ENCODE measurements around the gene PHTF2. TPM values are rescaled to one million over a fixed set of nuclear protein-coding genes. Genes with fewer than 3 reads are reported as not detected.
"Not testable (repeated sequence)": the region's sequence is repeated elsewhere in the genome, so short reads cannot be mapped to it uniquely, and the experiment has no call there.

PHTF2 gene
- total RNA-seq, 2 donors from 2014 or later: 17.3 to 17.7 TPM

DNA sequence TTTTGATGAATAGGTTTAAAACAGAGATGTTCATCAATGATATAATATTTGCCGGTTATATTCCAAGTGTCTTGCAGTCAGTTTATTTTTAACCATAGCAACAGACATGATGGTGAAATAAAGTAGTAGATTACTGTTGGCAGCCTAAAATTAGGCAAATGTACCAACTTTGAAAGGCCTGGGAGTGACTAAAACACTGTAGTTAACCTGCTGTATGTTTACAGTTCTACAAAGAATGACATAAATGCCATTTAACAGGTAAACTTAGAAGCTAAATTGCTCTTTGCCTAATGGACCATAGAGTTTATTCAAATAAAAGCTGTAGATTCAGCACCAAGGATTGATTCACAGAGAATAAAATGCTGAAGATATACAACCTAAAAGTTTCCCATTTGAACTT lies 64.1 kb downstream of the PHTF2 start:
- ATAC-seq: peak; percentile 53 to 69
- DNase-seq: no peak
- intact Hi-C loops (cut with DNase I): no loop called here

DNA sequence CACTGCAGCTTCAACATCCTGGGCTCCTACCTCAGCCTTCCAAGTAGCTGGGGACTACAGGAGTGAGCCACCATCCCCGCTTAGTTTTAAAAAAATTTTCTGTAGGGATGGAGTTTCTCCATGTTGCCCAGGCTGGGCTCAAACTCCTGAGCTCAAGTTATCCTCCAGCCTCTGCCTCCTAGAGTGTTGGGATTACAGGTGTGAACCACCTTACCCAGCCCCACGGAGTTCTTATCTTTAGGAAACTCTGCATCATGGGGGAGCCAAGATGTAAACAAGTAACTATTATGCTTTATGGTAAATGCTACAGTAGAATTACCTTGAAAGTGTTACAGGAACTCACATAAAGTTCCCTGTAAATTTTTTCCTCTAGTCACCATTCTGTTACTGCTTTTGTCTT lies 65.3 kb downstream of the PHTF2 start:
- intact Hi-C loops (cut with DNase I): no loop called here
- DNase-seq: no peak
- ATAC-seq: no peak

DNA sequence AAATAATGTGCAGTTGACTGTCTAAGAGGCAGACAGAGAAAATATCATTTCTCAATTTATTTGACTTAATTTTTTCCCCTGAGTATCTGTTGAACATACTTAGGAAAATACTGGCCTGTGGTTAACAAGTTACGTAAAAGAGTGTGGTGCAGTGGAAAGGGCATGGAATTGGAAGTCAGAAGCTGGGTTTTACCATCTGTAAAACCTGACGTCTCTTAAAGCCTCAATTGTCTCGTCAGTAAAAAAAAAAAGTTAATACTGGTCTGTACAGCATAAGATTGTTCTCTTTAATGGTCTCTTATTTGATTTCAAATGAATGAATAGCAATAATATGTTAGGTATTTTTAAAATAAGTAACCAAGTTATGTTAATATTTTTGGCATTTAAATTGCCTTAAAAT lies 67.8 kb downstream of the PHTF2 start:
- intact Hi-C loops (cut with DNase I): no loop called here

DNA sequence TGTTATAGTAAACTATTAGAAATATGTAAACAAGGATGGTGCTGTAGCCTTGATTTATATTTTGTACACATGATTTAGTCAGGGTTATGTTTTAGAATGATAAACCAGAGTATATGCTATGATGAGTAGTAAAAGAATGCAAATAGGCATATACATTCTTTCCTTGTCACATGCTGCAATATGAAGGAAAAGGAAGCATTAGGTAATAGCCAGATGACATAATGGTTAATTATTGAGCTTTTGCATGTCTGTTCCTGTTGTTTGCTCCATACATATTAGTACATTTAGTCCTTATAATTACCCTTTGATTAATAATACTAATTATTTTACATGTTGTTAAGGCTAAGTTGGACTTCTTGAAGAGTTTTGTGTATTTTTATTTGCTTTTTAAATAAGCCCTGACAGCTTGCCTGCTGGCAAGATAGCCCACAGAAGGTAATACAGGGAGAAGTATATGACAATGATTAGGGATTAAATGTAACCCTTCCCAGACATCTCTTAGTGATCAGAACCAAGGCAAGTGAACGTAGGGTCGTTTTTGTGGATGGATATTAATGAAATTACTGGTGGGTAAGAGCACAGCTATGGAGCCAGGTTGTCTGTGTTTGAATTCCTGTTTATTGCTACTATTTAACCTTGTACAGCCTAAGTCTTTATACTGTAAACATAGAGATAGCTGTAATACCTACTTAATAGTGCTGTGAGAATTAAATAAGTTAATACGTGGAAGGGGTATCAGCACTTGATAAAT lies 68.4 kb downstream of the PHTF2 start:
- no peak for DNase-seq
- intact Hi-C loops (cut with DNase I): no loop called here
- ATAC-seq: no peak

More for the DNA sequence above, 67.8 kb downstream of the PHTF2 start:
- ATAC-seq: peak in 1 of 2 donors; percentile 38
- no peak for DNase-seq

DNA sequence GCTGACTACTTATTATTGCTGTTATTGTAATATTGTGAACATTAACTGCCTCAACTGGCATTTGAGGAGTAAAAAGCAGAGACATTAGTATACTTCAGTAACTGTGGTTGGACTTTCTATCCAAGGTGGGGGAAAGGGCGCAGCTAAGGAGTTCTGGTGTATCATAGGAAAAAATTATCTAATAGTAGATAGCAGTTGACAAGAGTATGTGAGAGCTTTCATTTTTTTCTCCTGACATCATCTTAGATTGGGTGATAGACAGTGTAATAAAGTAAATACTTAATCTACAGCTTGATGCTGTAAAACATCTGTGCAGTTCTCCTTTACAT lies 68.9 kb downstream of the PHTF2 start:
- peak in 1 of 2 donors; percentile 48 for ATAC-seq
- DNase-seq: no peak
- intact Hi-C loops (cut with DNase I): no loop called here

DNA sequence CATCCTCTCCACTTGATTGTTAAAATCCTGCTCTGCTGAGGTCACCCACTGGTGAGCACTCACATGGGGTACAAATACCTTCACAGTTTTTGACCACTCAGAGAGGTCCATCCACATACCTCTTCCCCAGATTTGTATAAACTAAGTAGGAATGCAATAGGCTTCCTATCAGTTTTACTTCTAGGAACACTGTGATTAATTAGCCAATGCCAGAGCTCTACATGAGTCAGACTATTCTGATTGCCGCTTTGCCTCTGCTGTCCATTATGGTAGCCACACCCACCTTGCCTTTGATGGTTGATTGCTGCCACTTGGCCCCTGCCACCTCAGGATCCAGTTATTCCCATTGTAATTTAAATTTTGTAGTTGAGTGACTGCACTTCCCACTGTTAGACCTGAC lies 73.7 kb downstream of the PHTF2 start:
- DNase-seq; intact Hi-C loops (cut with DNase I); ATAC-seq: not testable (repeated sequence)

DNA sequence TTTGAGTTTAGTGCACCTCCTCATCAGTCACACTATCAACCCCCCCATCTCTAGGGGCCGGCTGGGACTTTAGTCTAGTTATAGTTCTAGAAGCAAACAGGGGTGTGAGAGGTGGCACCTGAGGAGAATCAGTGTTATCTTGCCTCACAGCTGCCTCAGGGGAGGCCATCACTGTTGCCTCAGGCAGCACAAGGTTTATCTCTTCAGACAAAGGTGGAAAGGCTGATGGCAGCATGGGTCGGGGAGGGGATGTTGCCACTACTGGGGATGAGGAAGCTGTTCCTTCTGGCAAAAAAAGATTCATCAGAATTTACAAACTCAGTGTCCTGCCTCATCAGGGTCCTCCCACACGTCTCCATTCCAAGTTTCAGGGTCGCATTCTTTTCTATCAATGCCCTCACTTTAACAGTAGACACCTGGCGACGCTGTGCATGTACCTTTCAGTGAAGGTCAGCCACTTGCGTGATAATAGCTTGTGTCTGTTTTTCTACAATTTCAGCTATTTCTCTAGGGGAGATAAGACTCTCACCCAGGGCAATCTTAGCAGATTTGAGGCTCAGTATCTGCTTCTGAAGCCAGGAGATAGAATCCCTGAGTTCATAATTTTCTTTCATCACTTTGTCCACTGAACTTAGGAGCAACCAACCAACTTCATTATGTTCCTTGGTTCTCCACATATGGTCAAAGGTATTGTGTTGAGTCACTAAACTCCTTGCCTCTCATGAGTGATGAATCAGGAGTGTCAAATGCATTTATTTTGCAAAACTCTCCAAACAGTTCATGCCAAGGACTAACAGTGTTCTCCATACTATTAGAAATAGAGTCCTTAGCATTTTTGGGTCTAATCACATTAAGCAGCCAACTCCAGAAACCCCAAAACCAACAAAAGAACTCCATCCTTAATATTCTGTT lies 75.1 kb downstream of the PHTF2 start:
- ATAC-seq; DNase-seq; intact Hi-C loops (cut with DNase I): not testable (repeated sequence)

DNA sequence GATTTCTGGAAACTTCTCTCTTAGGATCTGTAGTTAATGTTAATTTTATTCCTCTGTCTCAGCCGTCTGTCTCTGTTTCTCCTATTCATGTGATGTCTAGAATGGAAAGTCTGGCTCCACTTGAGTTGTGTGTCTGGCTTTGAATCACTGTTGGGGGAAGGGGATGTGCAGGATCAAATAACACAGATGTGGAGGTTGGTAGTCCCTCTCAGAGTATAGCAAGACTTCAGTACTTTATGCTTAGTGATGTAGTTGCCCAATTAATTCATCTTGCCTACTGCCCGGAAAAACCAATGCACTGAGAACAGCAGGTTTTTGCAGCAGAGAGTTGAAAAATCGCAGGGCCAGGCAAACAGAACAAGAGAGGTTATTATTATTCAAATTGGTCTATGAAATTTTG lies 79.2 kb downstream of the PHTF2 start:
- intact Hi-C loops (cut with DNase I): no loop called here
- ATAC-seq (no peak), DNase-seq (no peak)

DNA sequence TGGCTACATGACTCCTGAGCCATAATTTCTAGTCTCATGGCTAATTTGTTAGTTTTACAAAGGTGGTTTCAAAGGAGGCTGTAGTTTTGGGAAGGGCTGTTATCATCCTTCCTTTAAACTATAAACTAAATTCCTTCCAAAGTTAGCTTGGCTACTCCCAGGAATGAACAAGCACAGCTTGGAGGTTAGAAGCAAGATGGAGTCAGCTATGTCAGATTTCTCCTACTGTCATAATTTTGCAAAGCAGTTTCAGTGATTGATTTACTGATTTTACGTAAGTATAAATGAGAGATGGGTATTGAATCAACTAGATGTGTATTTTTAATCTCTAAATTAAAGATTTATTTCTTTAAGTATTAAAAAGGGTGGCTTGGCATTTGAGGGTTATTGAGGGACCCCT lies 79.9 kb downstream of the PHTF2 start:
- intact Hi-C loops (cut with DNase I): no loop called here
- no peak for DNase-seq
- ATAC-seq: no peak

DNA sequence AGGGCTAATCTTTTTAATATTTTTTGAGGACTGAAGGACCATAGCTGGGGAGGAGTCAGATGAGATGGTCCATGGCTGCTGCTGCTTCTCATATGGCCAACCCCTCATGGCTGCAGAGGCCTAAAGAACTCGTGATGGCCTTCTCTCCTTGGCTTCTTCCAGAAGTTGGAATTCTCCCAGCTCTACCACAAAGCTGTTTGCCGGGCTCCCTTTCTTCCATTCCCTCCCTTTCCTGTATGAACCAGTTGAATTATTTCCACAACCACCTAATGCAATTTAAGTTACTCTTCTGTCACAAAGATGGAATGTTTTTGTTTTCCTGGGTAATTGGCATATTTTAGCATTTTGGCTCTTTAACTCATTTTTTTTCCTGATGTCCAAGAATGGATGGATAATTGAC lies 80.7 kb downstream of the PHTF2 start:
- intact Hi-C loops (cut with DNase I): no loop called here
- no peak for ATAC-seq
- no peak for DNase-seq

DNA sequence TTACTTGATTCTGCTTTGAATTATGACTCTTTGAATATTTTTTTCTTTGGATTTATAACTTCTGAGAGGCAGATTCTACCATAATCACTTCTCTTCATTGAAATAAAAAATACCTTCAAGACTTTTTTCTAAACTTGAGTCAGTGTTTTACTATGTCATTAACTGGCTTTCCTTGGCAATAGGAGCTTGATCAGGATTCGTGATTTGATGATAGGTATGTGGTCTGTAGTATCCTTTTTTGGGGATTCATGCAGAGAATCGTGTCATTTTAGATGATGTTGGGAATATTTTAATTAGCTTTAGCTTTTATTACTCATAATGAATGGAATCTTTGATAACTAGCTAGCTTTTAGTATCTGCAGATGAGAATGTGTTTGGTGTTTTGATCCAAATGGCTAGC lies 83.3 kb downstream of the PHTF2 start:
- no peak for ATAC-seq
- intact Hi-C loops (cut with DNase I): no loop called here
- DNase-seq: no peak

DNA sequence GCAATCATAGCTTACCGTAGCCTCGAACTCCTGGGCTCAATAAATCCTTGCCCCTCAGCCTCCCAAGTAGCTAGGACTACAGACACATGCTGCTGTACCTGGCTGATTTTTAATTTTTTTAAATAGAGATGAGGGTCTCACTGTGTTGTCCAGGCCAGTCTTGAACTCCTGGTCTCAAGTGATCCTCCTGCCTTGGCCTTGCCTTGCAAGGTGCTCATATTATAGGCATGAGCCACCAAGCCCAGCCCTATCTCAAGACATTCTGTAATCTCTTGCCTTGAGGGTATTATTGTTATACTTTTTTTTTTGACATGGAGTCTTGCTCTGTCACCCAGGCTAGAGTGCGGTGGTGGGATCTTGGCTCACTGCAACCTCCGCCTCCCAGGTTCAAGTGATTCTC lies 86.6 kb downstream of the PHTF2 start:
- no peak for ATAC-seq
- intact Hi-C loops (cut with DNase I): no loop called here
- DNase-seq: no peak

DNA sequence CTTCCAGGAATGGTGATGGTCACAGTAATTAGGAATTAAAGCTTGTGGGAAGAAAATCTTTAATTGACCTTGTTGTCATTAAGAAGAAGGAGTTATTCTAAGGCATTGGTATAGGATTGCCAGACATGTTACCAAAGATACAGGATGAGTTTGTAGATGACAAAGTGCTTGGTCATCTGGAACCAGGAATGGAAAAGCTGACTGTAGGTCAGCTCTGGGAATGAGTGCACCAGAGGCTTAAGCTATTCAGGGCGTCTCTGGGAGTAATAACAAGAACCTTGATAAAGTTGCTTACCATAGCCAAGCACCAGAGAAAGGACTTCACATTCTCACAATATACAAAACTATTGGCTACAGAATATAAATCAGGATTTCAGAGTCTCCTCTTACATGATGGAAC lies 89.0 kb downstream of the PHTF2 start:
- intact Hi-C loops (cut with DNase I): no loop called here
- peak in 1 of 2 donors; percentile 87 for ATAC-seq
- no peak for DNase-seq

DNA sequence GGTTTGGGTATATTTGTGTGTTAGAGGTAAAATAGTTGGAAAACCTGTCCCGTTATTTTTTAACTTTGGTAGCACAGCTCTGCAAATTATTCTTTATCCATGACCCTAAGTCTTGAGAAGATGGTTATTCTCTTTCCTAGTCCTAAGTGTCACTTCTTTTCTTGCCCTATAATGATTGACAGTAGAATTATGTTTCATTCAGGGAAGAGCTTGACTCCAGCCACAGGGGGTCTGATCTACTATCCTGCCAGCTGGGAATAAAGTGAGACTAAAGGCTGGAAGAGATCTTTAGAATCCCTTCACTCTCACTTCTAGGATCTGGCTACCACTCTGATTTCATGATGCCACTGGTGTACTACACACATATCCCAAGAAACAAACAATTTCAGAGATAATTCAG lies 90.4 kb downstream of the PHTF2 start:
- ATAC-seq (no peak), DNase-seq (no peak)
- intact Hi-C loops (cut with DNase I): no loop called here

DNA sequence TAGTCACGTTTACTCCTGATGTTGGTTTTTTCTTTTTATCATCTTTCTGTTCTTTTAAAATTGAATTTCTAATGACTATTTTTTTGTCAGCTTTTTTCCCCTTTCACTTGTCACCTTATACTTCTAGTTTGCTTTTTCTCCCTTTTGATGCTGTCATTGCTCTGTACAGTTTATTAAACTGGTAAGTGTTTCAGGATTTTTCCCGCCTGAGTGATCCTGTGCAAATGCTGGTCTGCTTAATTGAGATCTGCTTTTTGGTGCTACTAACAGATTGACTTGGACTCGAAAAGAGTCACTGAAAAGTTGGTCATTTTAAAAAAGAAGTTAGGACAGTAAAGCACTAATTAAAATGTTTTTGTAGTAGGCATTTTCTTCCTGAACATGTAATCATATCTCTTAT lies 95.2 kb downstream of the PHTF2 start:
- DNase-seq (no peak), ATAC-seq (no peak)
- intact Hi-C loops (cut with DNase I): no loop called here

DNA sequence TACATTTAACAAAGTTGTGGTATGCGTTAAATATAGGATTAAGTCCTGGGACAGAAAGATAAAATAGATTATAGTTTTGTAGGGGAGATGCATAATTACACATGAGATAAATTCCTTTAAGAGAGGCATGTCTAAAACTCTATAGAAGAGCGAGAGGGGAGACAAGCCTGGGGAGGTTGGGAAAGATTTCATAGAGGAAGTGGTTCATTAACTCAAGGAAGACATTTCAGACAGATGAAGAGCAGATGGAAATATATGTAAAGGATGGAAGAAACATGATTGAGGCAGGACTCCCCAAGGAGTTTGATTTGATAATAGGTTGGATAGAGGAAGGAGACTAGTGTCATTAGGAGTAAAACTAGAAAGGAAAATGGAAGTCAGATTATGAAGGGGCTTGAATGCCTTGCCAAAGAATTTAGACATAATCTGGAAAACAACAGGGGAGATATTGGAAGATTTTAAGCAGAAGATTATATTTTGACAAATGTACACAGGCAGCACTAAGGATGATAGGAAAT lies 96.1 kb downstream of the PHTF2 start:
- intact Hi-C loops (cut with DNase I): no loop called here
- no peak for ATAC-seq

DNA sequence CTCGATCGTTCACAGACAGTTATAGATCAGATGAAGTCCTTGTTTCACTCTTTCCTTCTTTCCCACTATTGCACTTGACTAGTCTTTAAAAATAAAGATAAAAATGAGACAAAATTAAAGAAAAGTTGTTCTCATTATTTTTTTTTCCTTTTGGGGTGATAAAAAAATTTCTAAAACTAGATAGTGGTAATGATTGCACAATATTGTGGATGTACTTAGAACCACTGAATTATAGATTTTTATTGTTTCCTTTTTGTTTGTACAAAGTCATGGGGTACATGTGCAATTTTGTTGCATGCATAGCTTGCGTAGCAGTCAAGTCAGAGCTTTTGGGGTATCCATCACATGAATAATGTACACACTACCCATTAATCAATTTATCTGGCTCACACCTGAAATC lies 97.3 kb downstream of the PHTF2 start:
- ATAC-seq (no peak), DNase-seq (no peak)
- intact Hi-C loops (cut with DNase I): no loop called here

More for the DNA sequence above, 96.1 kb downstream of the PHTF2 start:
- no peak for DNase-seq

DNA sequence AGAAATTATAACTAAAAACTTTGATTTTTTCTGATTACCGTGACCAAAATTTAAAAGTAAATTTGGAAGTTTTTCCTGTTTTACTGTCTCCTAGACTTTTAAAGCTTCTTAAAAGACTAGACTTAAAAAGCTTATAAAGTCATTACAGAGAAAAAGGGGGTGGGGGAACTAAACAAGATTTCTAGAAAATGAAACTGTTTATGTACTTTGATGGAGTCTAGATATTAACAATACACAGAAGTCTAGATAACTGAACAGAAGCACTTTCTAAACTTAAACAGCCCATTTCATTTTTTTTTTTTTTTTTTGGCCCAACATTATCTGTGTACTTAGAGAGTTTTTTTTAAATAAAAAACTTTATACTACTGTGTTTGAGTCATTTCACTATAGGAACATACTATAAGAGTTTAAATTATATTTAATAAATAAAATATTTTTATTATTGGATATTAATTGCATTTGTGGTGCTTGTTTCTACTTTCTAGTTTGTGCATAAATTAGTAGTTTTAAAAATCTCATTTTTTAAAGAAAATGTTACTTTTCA lies 98.5 kb downstream of the PHTF2 start:
- DNase-seq (no peak), ATAC-seq (no peak)
- intact Hi-C loops (cut with DNase I): no loop called here

DNA sequence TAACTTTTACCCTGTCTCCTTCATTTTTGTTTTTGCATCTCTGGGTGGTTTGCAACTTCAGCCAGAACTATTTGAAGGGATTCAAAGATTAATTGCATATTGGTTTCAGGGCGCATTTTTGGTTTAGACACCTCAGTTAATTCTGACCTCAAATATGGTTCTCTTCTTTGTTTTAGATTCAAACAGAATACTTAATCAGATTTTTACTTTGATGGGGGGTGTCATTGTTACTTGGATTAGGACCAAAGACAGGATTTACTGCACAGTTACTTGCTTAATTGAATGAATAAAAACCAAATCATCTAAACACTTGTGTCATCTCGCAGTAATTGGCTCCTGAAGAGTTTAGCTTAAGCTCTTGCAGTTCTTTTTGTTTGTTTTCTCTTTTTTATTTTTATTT lies 100.9 kb downstream of the PHTF2 start:
- intact Hi-C loops (cut with DNase I): no loop called here
- ATAC-seq: no peak
- DNase-seq: no peak

DNA sequence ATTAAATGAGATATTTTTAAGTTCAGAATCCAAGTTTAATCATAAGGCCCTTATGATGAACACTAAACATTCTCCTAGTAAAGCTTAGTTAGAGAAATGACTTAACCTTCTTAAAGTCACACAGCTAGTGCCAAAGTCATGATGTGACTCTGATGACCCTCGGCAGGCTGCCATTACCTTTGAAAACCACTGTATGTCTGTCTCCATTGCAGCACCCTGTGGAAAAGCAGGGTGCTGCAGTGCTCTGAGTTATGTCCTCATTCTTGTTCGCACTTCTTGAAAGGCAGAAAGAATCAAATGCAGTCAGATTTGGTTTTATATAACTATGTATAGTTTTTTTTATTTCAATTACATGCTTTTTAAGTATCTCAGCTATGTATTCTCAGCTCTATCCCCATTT lies 105.0 kb downstream of the PHTF2 start:
- DNase-seq (no peak), ATAC-seq (no peak)
- intact Hi-C loops (cut with DNase I): no loop called here
